GM21423 (cell line): ENCODE data around the gene ERICH4.
"Not testable (repeated sequence)": the region's sequence is repeated elsewhere in the genome, so short reads cannot be mapped to it uniquely, and the experiment has no call there.

Experiments
- ATAC-seq: cut with Tn5 transposase; IDR thresholded peaks from one replicate; pipeline ENCODE4 v1.9.1; 2021; ENCODE audit warnings: mild to moderate bottlenecking, moderate library complexity; ENCODE audit not compliant: unreplicated experiment

The ERICH4 gene

DNA sequence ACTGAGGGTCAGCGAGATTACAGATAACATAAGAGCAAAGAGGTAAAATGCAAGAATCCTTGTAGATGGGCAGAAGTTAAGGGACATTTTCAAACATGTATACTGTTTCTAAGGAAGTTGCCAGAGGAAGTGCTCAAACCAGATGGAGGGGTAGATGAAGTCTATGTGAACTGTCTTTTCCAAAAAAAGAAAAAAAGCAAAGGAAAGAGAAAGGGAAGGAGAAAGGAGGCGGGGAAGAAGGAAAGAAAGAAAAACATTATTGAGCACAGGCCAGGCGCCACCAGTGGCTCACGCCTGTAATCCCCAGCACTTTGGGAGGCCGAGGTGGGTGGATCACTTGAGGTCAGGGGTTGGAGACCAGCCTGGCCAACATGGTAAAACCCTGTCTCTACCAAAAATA is 8.5 kb upstream of the ERICH4 start:
- ATAC-seq, result no peak

DNA sequence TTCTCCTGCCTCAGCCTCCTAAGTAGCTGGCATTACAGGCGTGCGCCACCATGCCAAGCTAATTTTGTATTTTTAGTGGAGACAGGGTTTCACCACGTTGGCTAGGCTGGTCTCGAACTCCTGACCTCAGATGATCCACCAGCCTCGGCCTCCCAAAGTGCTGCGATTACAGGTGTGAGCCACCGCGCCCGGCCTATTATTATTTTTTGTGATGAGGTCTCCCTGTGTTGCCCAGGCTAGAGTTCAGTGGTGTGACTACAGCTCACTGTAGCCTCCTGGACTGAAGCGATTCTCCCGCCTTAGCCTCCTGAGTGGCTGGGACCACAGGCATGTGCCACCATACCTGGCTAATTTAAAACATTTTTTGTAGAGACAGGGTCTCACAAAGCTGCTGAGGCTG is 7.6 kb upstream of the ERICH4 start:
- not testable (repeated sequence) for ATAC-seq

DNA sequence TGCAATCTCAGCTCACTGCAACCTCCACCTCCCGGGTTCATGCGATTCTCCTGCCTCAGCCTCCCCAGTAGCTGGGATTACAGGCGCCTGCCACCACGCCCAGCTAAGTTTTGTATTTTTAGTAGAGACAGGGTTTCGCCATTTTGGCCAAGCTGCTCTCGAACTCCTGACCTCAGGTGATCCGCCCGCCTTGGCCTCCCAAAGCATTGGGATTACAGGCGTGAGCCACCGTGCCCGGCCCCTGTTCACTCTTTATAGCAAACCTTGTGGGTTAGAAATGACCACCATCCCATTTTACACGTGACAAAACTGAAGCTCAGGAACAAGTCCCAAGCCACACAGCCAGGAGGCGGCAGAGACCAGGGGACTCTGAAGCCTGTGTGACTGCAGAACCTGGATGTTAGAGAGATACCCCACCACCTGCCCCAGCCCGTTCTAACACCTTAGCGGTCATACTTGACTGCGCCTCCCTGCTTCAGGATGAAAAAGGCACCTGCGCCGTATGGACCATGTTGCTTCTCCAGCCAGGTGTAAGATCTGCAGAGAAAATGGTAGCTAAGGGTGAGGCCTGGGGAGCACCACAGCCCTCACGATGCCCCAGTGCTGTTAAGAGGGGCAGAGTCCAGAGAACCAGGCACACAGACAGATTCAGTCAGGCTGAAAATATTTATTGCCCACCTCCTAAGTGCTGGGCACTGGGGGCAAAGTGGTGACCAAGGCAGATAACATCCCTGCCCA is 6.9 kb upstream of the ERICH4 start:
- ATAC-seq, result no peak

DNA sequence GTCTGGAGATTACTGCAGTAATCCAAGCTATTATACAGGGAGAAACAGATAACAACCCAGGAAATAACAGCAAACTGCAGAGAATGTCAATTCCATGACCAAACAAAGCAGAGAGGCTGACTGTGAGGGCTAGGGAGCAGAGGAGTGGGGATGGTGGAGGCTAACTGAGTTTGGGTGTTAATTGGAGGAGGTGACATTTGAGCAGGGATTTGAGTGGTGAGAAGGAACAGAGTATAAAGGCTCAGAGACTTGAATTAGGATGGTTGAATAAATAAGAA is 6.3 kb upstream of the ERICH4 start:
- ATAC-seq, result no peak

DNA sequence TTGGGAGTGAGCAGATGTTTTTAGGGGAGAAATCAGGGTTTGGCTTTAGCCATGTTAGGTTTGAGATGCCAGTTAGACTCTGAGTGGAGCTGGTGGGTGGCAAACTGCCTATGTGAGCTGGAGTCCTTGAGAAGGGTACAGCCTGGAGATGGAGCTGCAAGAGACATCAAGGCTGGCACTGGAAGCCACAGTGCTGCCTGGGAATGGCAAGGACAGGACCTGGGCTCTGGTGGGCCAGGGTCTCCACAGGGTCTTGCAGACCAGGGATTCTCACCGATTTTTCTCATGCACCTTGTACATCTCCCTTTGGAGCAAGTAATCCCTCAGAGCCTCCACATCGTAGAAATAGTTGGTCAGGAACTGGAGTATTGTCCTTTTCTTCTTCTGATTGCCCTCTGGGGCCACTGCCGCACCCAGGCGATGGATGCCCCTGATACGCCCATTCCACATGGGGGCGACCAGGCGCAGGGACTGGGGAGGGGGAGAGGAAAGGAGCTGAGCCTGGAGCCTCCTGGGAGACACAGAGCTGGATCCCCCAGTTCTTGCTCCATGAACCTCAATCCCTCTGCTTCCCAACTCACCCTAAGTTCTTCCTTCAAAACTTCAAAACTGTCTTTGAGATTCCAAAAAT is 4.9 kb upstream of the ERICH4 start:
- ATAC-seq, result no peak

DNA sequence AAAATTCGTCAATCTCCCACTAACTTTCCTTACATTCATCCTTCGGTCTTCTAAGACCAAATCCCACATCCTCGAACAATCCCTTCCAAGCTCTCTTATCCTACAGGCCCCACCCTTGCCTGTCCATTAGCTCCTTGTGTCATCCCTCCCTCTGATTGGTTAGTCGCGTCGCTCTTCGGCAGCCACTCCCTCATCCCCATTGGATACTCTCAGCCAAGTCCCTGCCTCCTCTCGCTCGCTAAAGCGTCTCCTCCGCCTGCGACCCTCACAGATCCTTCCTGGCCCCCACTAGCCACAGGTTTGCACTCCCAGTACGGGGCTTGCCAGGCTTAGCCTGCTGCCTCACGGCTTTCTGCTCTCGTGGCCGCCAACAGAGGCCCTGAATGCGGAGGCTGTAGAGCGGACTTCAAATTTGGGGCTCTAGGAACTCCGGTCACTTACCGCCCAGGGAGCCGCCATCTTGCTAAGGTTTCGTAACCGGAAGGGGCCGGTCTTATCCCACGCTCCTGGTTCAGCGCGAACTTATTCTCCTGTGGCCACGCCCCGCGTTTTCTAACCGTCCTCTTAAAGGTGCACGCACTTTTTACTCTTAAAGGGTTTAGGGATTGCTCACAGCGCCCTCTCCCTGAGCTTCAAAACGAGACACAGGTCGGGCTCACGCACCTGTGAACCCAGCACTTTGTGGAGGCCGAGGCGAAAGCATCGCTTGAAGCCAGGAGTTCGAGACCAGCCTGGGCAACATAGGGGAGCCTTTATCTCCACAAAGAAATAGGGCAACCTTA is 3.3 kb upstream of the ERICH4 start, which contains the start of gene DMAC2:
DMAC2 (minus strand) TSS at position 472 of the 782 bp plus-strand sequence; CDS start at position 459, 13 bp downstream.
- peak; percentile 91 for ATAC-seq

DNA sequence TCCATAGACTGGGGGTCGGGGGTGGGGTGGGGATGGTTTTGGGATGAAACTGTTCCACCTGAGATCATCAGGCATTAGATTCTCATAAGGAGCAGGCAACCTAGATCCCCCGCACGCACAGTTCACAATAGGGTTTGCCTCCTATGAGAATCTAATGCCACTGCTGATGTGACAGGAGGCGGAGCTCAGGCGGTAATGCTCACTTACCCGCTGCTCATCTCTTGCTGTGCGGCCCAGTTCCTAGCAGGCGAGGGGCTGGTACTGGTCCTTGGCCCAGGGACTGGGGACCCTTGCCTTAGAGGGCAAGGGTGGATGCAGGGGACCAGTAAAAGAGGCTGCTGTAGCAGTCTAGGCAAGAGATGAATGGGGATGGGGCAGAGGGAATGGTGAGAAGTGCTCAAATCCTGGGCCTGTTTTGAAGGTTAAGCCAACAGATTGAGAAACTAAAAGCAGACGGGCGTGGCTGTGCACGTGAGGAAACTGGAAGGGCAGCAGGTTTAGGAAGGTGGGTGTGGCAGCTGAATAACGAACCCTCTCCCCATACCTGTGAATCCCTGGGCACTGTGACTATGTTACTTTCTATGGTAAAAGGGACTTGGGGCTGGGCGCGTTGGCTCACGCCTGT is 1.5 kb upstream of the ERICH4 start:
- ATAC-seq, result no peak

DNA sequence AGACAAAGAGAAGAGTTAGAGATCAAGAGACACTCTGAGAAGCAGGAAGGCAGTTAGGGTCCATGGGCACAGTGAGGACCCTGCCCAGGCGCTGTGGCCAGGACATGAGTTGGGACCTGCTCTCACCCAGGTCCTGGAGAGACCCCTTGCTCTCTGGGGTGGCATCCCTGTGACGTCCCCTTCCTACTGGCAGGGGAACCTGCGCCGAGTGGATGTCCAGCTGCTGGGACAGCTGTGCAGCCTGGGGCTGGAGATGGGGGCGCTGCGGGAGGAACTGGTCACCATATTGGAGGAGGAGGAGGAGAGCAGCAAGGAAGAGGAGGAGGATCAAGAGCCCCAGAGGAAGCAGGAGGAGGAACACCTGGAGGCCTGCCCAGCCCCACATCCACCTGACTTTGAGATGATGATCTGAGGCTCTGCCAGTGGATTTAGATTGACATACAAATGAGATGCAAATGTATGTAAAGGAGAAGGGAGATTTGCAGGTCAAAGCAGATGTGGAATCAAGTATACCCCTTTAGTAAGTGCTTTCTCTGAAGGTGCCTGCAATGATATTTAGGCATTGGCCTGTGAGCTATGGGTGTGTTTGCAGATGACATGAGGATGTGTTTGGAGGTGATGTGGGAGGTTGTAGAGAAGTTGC is 978 bp downstream of the ERICH4 start:
- ATAC-seq, result no peak

DNA sequence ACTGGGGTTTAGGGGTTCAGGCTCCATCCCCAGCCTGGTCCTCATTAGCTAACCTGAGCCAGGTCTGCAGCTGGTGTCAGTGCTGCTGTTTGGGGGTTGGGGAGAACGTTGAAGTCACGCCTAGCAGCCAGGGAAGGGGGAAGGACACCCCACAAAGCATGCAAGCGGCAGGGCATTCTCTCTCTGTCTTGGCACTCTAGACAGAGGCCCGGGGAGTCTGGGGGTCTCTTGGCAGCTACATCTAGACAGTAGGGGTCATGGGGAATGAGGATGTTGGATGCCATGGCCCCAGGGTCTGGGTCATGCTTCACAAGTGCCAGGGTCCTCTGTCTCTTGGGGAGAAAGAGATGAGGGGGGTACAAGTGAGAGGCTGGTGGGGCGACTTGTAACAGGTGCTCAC is 2.6 kb downstream of the ERICH4 start:
- no peak for ATAC-seq

DNA sequence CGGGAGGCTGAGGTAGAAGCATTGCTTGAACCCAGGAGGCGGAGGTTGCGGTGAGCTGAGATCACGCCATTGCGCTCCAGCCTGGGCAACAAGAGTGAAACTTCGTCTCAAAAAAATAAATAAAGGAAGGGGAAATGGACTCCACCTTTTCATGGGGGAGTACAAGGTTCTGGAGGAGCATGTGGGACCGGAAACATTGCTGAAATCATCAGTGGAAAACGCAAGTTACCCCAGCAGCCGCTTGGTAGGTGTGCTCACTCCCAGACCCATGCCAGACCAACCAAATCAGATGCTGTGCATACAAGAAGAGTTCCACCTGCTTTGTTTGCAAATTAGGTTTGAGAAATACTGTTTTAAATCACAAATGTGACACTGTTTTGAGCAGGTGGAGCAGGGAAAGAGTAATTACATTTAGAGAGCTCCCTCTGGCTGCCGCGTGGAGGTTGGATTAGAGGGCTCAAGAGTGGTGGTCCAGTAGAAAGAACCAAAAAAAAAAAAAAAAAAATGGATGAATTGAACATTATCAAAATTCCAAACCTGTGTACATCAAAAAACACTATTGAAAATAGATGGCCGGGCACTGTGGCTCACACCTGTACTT is 4.9 kb downstream of the ERICH4 start:
- ATAC-seq, result no peak

DNA sequence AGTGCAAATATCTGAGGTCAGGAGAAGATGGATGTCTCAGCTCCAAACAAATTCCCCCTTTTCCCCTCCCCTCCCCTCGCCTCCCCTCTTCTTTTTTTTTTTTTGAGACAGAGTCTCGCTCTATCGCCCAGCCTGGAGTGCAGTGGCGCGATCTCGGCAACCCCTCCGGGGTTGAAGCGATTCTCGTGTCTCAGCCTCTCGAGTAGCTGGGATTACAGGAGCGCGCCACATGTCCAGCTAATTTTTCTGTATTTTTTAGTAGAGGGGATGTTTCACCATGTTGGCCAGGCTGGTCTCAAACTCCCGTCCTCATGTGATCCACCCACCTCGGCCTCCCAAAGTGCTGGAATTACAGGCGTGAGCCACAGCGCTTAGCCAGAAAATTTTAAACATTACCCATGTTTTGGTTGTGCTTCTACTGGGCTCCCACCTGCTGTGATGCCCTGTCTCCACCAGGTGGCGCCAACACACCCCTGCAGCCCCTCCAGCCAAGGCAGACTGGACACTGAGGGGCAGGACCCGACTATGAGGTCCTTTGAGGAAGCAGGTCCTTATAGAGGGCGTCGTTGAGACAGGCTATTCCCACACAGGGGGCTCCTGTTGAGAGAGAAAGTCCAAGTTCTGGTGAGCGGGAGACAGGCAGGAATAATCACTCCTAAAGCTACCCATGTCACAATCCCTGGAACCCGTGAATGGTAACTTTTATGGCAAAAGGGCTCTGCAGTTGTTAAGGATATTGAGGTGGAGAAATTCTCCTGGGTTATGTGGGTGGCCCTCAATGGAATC is 6.3 kb downstream of the ERICH4 start:
- ATAC-seq, result no peak

DNA sequence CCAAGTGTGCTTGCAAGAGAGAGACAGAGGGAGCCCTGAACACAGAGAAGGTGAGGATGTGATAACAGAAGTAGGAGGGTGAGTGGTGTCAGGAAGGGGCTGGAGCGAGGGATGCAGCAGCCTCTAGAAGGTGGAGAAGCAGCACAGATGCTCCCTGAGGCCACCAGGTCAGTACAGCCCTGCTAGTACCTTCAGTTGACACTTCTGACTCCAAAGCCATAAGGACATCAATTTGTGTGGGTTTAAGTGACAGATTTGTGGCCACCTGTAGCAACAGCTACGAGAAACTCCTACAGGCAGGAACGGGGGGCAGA is 6.9 kb downstream of the ERICH4 start:
- no peak for ATAC-seq

DNA sequence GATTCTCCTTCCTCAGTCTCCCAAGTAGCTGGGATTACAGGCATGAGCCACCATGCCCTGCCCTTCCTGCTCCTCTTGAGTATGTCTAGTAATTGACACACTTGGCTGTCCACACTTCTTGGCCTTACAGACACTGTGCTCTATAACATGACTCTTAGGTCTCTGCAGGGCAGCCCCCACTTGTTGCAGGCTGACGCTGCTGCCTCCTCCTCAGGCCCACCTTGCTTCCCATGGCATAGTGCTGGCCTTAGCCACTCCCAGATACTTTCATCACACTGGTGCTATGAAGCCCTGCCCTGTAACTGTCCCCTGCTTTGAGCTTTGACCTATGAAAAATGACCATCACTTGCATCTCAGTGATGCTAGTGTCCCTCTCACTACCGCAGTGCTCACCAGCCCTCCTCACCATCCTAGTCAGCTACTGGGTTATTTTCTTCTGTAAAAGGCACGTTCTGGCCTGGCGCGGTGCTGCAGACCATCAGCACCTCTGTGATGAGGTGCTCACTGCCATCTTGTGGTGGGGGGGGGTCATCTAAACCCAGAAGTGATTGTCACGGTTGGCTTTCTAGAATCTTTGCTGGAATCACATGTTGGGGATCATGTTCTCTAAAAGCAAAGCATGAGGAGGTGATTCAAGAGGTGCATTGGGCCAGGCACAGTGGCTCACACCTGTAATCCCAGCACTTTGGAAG is 9.8 kb downstream of the ERICH4 start:
- ATAC-seq, result no peak

DNA sequence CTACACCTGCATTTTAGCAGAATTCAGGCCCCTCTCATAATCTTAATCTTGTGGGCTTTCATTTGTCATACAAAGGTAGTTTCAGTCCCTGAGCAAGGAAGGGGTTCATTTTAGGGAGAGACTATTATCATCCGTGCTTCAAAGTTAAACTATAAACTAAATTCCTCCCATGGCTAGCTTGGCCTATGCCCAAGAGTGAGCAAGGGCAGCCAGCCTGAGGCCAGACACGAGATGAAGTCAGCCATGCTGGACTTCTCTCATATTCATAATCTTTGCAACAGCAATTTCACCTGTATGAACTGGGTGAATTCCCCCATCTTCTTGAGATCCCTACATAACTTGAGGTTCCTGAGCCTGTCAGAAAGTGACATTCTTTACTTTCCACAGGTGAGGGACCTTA is 13.0 kb downstream of the ERICH4 start:
- ATAC-seq, result no peak

DNA sequence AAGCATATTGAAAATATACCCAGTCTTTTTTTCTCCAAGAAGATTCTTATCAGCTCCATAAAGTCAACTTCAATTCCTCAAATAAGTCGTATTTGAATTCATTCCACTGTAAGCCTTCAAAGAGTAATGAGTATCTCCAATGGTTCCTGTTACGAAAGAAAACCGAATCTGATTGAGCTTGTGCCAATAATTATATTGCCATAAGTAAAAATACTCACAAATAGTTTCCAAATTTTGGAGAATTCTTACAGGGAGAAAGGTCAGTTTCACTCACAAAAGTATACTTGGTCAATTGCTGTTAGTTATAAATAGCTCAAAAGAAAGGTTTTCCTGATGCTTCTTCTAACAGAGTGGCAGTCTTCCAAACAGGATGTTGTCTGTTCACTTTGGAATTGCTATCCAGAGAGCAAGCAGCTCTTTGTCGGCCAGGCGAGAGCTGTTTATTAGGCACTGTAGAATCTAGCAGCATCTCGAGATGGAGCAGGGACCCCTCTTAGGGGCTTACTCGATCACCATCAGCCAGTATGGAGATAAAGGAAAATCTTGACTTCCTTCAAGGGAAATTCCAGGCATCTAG is 13.5 kb downstream of the ERICH4 start:
- ATAC-seq, result no peak

DNA sequence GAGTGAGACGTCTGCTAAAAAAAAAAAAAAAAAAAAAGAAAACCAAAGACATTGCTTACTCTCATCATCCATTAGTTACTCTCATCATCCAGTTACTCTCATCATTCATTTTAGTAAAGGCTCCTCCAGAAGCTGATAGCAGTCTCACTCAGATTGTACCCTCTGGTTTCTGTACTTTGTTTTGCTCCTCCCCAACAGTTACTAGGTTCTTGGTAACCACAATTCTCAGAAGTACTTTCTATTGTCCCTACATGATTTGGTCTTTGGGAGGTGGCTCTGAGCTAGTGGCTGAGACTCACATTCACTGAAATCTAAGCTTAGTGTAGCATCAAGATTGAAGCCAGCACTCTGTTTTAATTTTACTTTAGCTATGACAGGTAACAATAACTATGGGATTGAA is 14.3 kb downstream of the ERICH4 start:
- ATAC-seq, result peak; percentile 62

DNA sequence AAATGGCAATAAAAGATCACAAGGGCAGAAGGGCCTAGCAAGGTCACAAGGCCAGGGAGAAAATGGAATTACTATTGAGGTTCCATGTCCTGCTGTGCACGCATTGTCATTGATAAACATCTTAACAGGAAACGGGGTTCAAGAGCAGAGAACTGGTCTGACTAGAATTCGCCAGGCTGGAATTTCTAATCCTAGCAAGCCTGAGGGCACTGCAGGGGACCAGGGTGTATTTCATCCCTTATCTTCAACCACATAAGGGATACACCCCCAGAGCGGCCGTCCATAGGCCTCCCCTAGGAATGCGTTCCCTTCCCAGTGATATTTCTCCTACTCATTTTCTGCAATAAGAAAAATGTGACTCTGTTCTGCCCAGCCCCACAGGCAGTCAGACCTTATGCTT is 19.5 kb downstream of the ERICH4 start:
- ATAC-seq, result no peak

DNA sequence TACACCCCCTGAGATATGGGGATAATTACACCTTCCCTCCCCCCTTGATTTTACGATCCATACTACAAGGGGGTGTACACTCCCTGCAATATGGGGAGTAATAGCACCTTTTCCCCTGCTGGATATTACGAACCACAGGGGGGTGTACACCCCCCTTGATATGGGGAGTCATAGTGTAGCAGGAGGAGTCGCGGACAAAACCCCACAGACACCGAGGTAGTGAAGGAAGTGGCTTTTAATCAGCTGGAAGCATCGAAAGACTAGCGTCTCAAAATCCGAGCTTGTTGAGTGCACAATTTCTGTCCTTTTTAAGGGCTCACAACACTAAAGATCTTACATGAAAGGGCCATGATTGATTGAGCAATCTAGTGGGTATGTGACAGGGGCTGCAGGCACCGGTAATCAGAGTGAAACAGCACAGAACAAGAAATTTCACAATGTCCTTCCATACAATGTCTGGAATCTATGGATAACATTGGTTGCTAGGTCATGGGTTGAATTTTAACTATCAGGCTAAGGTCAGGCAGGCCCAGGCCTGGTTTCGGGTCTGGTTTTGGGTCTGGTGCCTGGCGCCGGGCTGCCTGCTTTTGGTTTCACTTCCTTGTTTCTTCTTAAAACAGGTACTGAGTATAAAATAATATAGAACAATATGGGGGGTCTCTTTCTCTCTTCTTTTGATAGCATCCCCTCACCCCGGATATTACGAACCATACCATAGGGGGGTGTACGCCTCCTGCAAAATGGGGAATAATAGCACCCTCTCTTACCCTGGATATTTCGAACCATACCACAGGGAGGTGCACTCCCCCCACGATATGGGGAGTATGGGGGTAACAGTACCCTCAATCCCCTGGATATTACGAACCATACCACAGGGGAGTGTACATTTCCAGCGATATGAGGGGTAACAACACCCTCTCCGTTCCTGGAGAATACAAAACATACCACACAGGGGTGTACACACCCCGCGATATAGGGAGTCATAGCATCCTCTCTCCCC is 20.6 kb downstream of the ERICH4 start:
- not testable (repeated sequence) for ATAC-seq
